ENCODE measurements around the gene ITPR3.

GRCh38 chr6:33651403-33651802 is 30.3 kb downstream of the ITPR3 start:
- TF ChIP-seq RERE (CRISPR knock-in tag; IDR thresholded peaks at IDR 0.05; ENCODE audit: low read depth) (no peak), CTCF (CRISPR knock-in tag; IDR thresholded peaks at IDR 0.05) (no peak)

Measured in HepG2 (cell line).